Measurements from ENCODE around the gene BABAM2. TPM values are rescaled to one million over a fixed set of nuclear protein-coding genes. Genes with fewer than 3 reads are reported as not detected.

BABAM2 gene
- total RNA-seq, 2 donors from 2014 or later: 32.2 to 33.5 TPM

DNA sequence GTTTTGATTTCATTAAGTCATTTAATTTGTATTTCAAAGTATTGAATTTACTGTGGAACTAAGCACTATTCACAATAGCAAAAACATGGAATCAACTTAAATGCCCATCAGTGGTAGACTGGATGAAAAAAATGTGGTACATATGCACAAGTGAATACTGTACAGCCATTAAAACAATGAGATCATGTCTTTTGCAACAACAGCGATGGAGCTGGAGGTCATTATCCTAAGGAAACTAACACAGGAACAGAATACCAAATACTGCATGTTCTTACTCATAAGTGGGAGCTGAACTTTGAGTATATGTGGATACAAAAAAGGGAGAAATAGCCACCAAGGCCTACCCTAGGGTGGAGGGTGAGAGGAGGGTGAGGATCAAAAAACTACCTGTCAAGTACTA, 164.4 kb downstream of the BABAM2 start:
- Histone ChIP-seq H3K9me3 (no peaks in the 10 kb centered on the region), H3K4me3 (no peak overlapping the region), H3K36me3 (no peaks in the 10 kb centered on the region), H3K27ac (no peak overlapping the region), H3K4me1 (no peaks in the 10 kb centered on the region), H3K27me3 (no peaks in the 10 kb centered on the region), H3K9ac (ENCODE audit: low read depth in 2 of 2, low read length in 2 of 2) (no peak overlapping the region)
- TF ChIP-seq, protein P1, sequence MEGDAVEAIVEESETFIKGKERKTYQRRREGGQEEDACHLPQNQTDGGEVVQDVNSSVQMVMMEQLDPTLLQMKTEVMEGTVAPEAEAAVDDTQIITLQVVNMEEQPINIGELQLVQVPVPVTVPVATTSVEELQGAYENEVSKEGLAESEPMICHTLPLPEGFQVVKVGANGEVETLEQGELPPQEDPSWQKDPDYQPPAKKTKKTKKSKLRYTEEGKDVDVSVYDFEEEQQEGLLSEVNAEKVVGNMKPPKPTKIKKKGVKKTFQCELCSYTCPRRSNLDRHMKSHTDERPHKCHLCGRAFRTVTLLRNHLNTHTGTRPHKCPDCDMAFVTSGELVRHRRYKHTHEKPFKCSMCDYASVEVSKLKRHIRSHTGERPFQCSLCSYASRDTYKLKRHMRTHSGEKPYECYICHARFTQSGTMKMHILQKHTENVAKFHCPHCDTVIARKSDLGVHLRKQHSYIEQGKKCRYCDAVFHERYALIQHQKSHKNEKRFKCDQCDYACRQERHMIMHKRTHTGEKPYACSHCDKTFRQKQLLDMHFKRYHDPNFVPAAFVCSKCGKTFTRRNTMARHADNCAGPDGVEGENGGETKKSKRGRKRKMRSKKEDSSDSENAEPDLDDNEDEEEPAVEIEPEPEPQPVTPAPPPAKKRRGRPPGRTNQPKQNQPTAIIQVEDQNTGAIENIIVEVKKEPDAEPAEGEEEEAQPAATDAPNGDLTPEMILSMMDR (IDR thresholded peaks at IDR 0.05): no peak
- intact Hi-C loops (cut with DNase I): no loop called here
- no peak for DNase-seq

DNA sequence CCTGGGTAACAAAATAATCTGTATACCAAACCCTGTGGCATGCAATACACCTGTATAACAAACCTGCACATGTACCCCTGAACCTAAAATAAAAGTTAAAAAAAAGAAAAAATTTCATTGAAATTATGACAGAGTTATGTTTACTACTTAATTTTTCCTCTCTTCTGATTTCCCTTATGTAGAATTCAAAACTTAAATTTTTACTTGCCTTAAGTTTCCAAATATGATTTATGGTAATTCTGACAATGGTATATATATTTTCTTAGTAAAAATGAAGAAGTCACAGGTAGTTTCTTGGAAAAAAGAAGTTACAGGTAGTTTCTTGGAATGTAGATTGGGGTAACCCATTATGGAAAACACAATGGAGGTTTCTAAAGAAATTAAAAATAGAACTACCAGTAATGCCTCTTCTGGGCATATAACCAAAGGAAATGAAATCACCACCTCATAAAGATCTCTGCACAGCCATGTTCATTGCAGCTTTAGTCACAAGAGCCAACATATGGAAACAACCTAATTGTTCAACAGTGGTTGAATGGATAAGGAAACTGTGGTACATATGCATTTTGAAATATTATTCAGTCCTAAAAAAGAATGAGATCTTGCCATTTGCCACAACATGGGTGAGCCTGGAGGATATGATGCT, 164.9 kb downstream of the BABAM2 start:
- intact Hi-C loops (cut with DNase I): no loop called here
- DNase-seq: no peak
- H3K27ac ChIP-seq: no peak overlapping the region
- H3K9me3 ChIP-seq: no peaks in the 10 kb centered on the region
- H3K36me3 ChIP-seq: no peaks in the 10 kb centered on the region
- H3K4me1 ChIP-seq: no peaks in the 10 kb centered on the region
- H3K27me3 ChIP-seq: no peaks in the 10 kb centered on the region
- H3K9ac ChIP-seq (ENCODE audit: low read depth in 2 of 2, low read length in 2 of 2): no peak overlapping the region
- no peak overlapping the region for H3K4me3 ChIP-seq
- TF ChIP-seq, protein P1 (IDR thresholded peaks at IDR 0.05): no peak

DNA sequence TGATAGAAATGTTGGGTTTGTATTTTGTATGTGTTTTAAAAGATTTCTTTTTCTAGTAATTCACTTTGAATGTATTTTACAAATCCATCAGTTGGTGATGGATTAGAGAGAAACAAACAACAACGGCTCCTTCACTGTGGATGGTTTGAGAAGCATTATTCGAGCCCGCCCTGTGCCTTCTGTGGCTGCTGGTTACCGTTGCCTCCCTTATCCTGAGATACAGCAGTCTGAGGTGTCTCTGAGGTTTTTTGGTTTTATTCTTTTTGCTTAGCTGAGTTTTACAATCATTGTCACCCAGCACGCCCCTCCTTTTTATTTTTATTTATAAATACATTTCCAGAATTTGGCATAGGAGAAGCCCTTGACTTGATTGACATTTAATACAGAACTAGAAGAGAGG, 168.3 kb downstream of the BABAM2 start:
- TF ChIP-seq, protein P1 (IDR thresholded peaks at IDR 0.05): no peak
- DNase-seq: no peak
- Histone ChIP-seq H3K4me1 (no peaks in the 10 kb centered on the region), H3K9me3 (no peaks in the 10 kb centered on the region), H3K4me3 (no peak overlapping the region), H3K9ac (ENCODE audit: low read depth in 2 of 2, low read length in 2 of 2) (no peak overlapping the region), H3K27ac (no peak overlapping the region), H3K36me3 (no peaks in the 10 kb centered on the region), H3K27me3 (no peaks in the 10 kb centered on the region)
- intact Hi-C loops (cut with DNase I): no loop called here

DNA sequence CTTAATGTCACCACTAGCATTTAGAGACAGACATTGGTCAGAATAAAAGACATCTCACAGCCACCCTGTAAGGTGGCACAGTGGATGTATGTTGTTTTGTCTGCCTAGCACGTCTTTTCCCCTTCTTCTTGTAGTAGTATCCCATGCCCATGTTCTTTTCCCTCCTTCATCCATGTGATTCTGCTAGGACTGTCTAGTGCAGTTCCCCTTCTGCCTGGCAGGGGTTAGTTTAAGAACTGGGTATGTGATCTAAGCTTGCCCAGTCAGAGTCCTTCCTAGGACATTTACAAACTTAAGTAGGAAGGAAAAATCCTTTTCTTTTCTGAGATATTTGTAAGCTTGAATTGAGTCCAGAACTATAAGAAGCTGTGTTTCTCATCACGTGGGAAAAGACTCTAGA, 172.3 kb downstream of the BABAM2 start:
- intact Hi-C loops (cut with DNase I): no loop called here
- no peaks in the 10 kb centered on the region for H3K27me3 ChIP-seq
- no peaks in the 10 kb centered on the region for H3K9me3 ChIP-seq
- H3K36me3 ChIP-seq: no peaks in the 10 kb centered on the region
- no peak overlapping the region for H3K27ac ChIP-seq
- DNase-seq: no peak
- no peak overlapping the region for H3K4me3 ChIP-seq
- TF ChIP-seq, protein P1 (IDR thresholded peaks at IDR 0.05): no peak
- H3K9ac ChIP-seq (ENCODE audit: low read depth in 2 of 2, low read length in 2 of 2): no peak overlapping the region
- no peaks in the 10 kb centered on the region for H3K4me1 ChIP-seq

DNA sequence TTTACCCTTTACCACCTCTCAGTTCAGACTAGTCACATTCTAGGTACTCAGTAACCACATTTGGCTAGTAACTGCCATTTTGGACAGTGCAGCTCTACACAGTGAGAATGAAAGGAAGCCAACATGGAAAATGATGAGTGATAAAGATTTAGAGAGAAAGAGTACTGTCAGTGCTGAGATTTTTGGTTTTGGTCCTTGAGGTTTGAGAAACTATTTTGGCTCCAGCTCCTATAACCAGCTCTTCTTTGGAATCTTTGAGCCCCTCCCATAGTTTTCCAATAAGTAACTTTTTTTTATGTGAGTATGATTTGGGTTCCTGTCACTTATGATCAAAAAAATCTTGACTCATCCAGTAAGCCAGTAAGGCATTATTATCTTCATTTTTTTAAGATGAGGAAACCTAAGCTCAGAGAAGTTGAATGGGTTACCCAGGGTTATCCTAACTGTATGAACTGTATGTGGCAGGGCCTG, 173.0 kb downstream of the BABAM2 start:
- H3K36me3 ChIP-seq: no peaks in the 10 kb centered on the region
- H3K27me3 ChIP-seq: no peaks in the 10 kb centered on the region
- intact Hi-C loops (cut with DNase I): no loop called here
- no peak overlapping the region for H3K4me3 ChIP-seq
- H3K4me1 ChIP-seq: no peaks in the 10 kb centered on the region
- no peaks in the 10 kb centered on the region for H3K9me3 ChIP-seq
- no peak overlapping the region for H3K27ac ChIP-seq
- H3K9ac ChIP-seq (ENCODE audit: low read depth in 2 of 2, low read length in 2 of 2): no peak overlapping the region
- TF ChIP-seq, protein P1 (IDR thresholded peaks at IDR 0.05): no peak
- DNase-seq: no peak
